GM12801 (cell line): ENCODE results near the gene RHEBL1.

Source experiments
- TF ChIP-seq, protein P1 (sequence below): IDR thresholded peaks from one replicate; pipeline ENCODE4 v1.5.1; 2011; ENCODE audit warnings: control low read depth; ENCODE audit not compliant: insufficient read length; ENCODE audit errors: extremely low read depth

The RHEBL1 gene

DNA sequence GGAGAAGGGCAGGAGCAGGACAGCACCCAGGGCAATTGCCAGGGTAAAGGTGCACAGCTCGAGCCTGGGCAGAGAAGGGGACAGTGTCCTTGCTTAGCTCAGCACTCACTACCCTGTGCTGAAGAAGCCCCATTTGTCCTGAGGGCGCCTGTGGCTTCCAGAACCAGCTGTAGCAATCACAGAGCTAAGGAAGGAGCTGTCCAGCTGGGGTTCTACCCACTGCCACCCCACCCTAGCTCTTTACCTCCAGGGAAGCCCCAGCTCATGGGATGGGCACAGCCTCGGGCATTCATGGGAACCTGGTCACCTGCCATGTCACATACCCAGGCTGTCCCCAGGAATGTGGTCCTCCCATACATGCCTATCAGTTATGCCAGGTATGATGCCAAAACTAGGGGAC lies 35.0 kb upstream of the RHEBL1 start:
- TF ChIP-seq, protein P1, sequence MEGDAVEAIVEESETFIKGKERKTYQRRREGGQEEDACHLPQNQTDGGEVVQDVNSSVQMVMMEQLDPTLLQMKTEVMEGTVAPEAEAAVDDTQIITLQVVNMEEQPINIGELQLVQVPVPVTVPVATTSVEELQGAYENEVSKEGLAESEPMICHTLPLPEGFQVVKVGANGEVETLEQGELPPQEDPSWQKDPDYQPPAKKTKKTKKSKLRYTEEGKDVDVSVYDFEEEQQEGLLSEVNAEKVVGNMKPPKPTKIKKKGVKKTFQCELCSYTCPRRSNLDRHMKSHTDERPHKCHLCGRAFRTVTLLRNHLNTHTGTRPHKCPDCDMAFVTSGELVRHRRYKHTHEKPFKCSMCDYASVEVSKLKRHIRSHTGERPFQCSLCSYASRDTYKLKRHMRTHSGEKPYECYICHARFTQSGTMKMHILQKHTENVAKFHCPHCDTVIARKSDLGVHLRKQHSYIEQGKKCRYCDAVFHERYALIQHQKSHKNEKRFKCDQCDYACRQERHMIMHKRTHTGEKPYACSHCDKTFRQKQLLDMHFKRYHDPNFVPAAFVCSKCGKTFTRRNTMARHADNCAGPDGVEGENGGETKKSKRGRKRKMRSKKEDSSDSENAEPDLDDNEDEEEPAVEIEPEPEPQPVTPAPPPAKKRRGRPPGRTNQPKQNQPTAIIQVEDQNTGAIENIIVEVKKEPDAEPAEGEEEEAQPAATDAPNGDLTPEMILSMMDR: no peak

- TF ChIP-seq, protein P1: no peak
These were observed 30.6 kb upstream of the RHEBL1 start for GRCh38 chr12:49100380-49100779.

DNA sequence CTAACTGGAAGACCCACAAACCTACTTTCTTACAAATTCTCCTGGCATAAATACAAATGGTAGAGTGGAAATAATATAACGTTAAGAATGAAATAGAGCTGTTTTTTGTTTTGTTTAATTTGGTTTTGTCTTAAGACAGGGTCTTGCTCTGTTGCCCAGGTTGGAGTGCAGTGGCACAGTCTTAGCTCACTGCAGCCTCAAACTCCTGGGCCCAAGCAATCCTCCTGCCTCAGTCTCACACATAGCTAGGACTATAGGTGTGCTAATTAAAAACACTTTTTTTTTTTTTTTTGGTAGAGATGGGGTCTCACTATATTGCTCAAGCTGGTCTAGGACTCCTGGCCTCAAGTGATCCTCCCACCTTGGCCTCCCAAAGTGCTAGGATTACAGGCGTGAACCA lies 28.9 kb upstream of the RHEBL1 start:
- TF ChIP-seq, protein P1: no peak

DNA sequence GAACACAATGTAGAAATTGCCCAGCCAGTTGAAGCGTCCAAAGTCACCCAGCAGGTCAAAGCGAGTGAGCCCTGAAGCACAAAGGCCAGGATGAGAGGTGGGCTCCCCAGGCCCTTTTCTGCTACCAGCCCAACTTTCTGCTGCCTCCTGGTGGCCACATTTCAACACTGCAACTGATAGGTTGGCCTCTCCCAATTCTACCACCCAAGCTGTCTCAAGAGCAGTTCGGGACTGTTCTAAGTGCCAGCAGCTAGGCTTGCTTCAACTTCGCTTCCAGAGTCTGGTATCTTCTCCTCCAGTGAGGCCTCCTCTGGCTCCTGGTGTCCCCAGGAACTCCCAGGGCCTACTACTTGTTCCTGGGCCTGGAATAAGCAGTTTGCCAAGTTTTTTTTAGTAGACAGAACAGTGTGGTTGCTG lies 28.3 kb upstream of the RHEBL1 start:
- TF ChIP-seq, protein P1: peak; percentile 42

- TF ChIP-seq, protein P1: no peak
These were observed 27.6 kb upstream of the RHEBL1 start for GRCh38 chr12:49097381-49097780.

- TF ChIP-seq, protein P1: no peak
These were observed 25.2 kb upstream of the RHEBL1 start for GRCh38 chr12:49094975-49095365.

DNA sequence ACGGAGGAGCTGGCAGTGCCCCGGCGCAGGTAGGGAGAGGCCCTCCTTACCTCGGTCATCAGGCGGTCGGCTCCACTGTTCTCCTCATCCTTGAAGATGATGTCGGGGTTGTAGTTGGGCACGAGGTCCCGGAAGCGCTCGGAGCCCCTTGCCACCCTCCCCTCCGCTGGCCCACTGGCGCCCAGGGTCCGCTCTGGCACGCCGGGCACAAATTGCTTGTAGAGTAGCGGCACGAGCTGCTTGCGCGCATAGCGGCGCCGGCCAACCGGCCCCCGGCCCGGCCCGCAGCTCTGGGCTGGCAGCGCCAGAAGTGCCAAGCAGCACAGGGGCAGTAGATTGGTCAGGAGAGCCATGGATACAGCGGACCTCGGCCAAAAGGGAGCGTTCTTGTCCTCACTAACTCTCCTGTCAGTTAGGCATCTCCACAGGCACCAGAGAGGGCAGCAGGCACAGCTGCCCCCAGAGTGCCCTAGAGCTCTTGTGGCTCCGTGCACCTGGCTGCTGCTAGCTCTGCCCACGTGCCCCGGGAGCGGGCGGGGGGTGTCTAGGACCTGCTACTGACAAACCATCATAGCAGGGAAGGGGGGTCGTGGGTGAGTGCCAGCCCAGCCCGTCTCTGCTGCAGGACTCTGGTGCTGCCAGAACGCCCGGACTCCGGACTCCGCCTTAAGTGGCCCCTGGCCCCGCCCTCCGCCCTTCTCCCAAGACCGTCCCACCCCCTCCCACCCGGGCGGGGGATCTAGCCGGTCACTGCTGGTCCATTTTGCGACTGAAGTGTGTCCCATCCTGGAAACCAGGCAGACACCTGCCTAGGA lies 24.6 kb upstream of the RHEBL1 start, which contains the start of gene DHH:
Gene DHH (minus strand): TSS at position 642 of the 815 bp plus-strand sequence. CDS start 289 bp downstream, at position 353.
- TF ChIP-seq, protein P1: no peak

GRCh38 chr12:49093792-49094159 lies 24.0 kb upstream of the RHEBL1 start:
- TF ChIP-seq, protein P1: no peak
